Measurements from ENCODE around the gene EPS15.
A peak's percentile ranks its signal among the peaks of the same experiment; 100 is the strongest.

The EPS15 gene

DNA sequence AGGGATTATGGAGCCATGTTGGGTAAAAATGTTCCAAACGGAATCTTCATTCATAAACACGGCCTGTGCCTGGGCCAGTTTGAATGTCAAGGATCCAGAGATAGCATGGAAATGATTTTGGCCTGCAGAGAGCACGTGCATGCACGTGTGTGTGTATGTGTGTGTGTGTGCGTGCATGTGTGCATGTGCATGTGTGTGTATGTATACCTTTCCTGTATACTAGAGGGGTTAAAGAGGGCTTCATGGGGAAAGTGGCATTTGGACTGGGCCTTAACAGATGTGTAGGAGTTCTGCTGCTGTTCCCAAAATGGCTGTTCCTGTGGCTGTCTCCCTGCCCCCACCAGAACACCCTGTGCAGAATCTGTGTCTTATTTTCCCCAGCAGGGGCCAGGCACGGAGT, 210.4 kb downstream of the EPS15 start:
- H3K27ac ChIP-seq = no peak overlapping the region
- TF ChIP-seq, protein P1, sequence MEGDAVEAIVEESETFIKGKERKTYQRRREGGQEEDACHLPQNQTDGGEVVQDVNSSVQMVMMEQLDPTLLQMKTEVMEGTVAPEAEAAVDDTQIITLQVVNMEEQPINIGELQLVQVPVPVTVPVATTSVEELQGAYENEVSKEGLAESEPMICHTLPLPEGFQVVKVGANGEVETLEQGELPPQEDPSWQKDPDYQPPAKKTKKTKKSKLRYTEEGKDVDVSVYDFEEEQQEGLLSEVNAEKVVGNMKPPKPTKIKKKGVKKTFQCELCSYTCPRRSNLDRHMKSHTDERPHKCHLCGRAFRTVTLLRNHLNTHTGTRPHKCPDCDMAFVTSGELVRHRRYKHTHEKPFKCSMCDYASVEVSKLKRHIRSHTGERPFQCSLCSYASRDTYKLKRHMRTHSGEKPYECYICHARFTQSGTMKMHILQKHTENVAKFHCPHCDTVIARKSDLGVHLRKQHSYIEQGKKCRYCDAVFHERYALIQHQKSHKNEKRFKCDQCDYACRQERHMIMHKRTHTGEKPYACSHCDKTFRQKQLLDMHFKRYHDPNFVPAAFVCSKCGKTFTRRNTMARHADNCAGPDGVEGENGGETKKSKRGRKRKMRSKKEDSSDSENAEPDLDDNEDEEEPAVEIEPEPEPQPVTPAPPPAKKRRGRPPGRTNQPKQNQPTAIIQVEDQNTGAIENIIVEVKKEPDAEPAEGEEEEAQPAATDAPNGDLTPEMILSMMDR (conservative IDR thresholded peaks at IDR 0.05) = no peak

DNA sequence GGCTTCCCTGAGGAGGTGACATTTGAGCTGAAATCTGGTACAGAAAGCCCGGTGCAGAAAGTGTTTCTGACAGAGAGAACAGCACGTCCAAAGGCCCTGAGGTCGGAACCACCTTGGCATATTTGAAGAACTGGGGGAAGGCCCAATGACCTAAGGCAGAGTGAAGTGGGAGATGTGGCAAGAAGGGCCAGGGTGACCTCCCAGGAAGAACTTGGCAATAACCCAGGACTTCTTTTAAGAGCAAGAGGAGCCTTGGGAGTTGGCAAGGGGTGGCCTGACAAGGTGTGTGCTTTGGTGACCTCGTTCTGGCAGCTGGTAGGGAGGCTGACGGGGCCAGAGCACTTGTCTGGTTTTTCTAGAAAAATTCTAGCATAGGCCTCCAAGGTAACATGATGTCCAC, 212.1 kb downstream of the EPS15 start:
- no peak overlapping the region for H3K27ac ChIP-seq
- TF ChIP-seq, protein P1 (conservative IDR thresholded peaks at IDR 0.05) = no peak

DNA sequence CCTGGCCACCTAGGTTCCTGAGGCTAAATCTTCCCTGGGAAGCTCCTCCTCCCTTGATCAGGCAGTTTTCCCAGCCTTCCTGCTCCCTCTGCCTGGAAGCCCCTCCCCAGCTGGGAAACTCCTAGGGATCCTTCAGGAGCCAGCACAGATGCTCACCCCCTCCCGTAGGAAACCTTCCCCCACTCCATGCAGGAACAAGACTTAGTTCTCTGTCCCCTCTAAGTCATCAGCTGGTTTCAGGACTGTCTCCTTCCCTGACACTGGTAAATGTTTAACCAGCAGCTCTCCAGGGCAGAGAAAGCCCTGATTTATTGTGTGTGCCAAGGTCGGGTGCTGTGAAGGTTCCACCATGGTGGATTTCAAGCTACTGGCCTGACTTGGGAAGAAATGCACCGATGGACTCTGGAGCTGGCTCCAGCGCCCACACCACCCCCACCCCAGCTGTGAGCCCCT, 213.7 kb downstream of the EPS15 start:
- peak overlapping the region; percentile 38; the same call in 1 of the 2 replicates for H3K27ac ChIP-seq
- TF ChIP-seq, protein P1 (conservative IDR thresholded peaks at IDR 0.05) = no peak

DNA sequence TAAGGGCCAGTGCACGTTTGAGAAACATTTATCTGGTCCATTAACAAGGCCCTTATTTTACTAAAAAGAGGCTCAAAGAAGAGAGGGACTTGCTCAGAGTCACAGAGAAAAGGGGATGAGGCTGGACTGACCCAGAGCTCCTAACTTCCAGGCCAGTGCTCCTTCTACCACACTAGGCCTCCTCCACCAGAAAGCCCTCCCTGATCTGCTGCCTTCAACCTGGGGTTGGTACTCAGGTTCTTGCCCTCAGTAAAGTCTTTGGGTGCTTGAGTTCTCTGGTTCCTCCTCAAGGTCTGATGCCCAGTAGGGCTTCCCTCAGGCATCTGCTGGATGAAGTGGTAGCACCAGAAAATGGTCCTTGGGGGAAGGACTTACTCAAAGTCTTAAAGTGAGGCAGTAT, 214.7 kb downstream of the EPS15 start:
- TF ChIP-seq, protein P1 (conservative IDR thresholded peaks at IDR 0.05) = no peak
- no peak overlapping the region for H3K27ac ChIP-seq
